Suprapubic skin (tissue), 3 donors: ENCODE data around the gene GALNT18.

Source experiments
- CTCF ChIP-seq, 2 donors: fragments of 200-600 bp in 1 of 2; fragments of 450-650 bp in 1 of 2; sonication (generic) in 1 of 2; IDR thresholded peaks; one replicate each; pipeline ENCODE4 v1.5.1; 2016 to 2019; ENCODE audit warnings: antibody characterized with exemption in 2 of 2, mild to moderate bottlenecking in 1 of 2, moderate library complexity in 1 of 2
- EP300 ChIP-seq: sonication (generic); formaldehyde crosslinking; IDR thresholded peaks from one replicate; pipeline ENCODE4 v1.6.1; 2017; ENCODE audit warnings: antibody characterized with exemption

- no peak for TF ChIP-seq CTCF (IDR thresholded peaks at IDR 0.05)
- no peak for TF ChIP-seq EP300
These were observed 332.1 kb downstream of the GALNT18 start for GRCh38 chr11:11289669-11290068.
